ENCODE measurements around the gene LENG9.
"Not testable (repeated sequence)": the region's sequence is repeated elsewhere in the genome, so short reads cannot be mapped to it uniquely, and the experiment has no call there.

LENG9 gene

DNA sequence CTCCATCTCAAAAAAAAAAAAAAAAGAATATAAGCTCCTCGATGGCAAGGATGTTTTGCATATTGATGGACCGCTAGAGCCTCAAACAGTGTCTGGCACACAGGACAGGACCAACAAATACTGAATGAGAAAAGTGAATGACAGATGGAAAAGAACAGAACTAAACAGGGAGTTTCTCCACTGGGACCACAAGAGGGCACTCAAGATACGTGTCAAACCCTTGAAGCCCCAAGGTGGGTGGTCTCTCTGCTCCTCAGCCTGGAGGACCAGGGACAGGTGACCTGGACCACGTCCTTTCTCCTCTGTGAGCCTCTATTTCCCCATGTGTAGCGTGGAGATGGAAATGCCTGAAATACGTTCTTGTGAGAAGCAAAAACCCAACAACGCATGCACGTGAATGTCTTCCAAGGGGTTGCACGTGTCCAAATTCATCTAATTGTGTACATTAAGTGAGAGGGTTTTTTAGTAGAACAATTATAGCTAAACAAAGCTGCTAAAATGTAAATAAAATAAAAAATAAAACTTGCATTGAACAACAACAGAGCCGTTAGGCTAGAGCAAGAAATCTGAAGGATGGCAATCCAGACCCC is 15.2 kb upstream of the LENG9 start:
- DNase-seq (ENCODE audit: low spot score): peak; percentile 35

DNA sequence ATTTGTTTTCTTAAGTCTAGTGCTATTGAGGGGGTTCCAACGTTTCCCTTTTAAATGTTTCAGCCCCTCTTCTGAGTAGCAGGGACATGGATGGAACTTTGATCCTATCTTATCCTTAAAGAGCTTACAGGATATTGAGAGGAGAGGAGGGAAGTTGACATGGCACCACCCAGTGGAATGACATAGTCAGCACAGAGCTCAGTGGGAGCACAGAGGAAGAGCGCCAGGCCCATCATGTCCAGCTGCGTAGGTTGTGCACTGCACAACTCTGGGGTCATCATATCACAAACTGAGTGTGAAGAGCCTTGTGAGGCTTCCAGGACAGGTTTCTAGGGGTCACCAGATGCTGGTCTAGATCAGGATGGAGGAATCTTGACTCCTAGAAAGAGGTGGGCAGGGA is 14.1 kb upstream of the LENG9 start:
- no peak for DNase-seq (ENCODE audit: low spot score)

DNA sequence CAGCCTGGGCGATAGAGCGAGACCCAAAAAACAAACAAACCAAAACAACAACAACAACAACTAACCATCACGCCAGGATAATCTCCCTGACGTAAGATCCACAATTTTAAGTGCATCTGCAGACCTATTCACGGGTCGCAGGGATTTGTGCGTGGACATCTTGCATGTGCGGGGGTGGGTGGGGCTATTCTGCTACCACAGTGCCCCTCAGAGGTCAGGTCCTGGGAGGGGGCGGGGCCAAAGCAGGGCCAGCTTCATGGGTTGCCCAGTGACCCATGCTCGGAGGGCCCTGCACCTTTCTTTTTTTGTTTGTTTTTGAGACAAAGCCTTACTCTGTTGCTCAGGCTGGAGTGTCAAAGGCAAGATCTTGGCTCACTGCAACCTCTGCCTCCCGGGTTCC is 12.1 kb upstream of the LENG9 start:
- DNase-seq (ENCODE audit: low spot score): no peak

GRCh38 chr19:54473892-54474372 is 10.4 kb upstream of the LENG9 start:
- no peak for DNase-seq (ENCODE audit: low spot score)

- no peak for DNase-seq (ENCODE audit: low spot score)
Observed at GRCh38 chr19:54473071-54473891, 9.7 kb upstream of the LENG9 start, which contains the start of gene CDC42EP5. Gene CDC42EP5 (minus strand): TSS chr19:54473296. CDS start chr19:54465547, 7,749 bp downstream.

DNA sequence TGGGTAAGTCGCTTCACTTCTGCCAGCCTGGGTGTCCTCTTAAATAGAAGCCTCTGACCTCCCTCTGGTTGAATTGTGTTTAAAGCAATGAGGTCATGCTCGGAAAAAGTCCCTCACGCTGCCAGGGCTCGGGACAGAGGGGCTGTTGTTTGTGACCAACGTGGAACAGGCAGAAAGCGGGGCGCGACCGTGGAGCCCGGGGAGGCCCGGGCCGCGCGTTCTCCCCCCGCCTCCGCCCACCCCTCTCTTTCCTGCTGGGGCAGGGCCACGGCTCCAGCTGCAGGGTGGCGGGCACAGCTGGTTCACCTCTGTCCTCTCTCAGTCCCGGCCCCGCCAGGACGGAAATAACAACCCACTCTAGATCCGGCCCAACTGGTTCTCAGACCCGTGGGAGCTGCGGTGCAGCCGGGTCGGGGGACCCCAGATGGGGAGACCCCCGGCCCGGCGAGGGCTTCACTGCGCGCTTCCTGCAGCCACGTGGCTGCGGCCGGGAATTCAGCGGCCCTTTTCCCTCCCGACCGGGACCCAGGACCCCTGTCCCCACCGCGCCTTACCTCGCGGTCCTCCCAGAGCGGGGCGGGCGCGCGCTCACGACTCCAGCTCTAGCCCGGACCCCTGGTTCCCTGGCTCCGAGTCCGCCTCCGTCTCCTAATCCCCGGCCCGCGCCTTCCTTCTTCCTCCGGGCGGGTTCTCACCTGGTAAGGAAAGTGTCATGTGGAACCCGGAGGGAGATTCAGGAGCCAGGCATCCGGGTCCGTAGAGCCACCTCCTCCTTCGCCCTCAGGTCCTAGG is 7.6 kb upstream of the LENG9 start:
- no peak for DNase-seq (ENCODE audit: low spot score)

- no peak for DNase-seq (ENCODE audit: low spot score)
Observed at GRCh38 chr19:54470276-54470887, 6.8 kb upstream of the LENG9 start.

GRCh38 chr19:54469496-54469934 is 5.9 kb upstream of the LENG9 start:
- no peak for DNase-seq (ENCODE audit: low spot score)

DNA sequence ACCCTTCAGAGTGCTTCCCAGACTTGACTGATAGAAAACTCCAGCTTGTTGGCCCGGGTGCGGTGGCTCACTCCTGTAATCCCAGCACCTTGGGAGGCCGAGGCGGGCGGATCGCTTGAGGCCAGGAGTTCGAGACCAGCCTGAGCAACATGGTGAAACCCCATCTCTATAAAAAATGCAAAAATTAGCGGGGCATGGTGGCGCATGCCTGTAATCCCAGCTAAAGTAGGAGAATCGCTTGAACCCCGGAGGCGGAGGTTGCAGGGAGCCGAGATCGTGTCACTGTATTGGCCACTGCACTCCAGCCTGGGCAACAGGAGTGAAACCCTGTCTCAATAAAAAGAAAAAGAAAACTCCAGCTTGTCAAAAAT is 2.5 kb upstream of the LENG9 start:
- DNase-seq (ENCODE audit: low spot score): not testable (repeated sequence)

DNA sequence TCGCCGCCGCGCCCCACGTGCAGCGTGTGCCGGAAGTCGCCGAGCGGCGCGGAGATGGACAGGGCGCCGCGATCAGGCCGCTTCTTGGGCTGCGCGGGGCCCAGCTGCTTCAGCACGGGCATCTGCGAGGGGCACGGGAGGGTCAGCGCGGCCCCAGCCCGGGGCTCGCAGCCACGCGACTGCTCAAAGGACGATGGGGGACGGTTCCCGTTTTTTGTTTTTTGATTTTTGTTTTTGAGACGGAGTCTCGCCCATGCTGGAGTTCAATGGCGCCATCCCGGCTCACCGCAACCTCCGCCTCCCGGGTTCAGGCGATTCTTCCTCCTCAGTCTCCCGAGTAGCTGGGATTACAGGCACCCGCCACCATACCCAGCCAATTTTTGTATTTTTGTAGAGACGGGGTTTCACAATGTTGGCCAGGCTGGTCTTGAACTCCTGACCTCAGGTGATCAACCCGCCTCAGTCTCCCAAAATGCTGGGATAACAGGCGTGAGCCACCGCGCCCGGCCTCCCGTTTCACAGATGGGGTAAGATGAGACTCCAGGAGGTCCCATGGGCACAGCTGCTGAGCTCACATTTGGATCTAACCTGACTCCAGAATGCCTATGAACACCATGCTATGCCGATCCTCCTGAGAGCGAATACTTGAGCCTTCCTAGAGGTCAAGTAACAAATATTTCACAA is 2.0 kb upstream of the LENG9 start:
- no peak for DNase-seq (ENCODE audit: low spot score)

DNA sequence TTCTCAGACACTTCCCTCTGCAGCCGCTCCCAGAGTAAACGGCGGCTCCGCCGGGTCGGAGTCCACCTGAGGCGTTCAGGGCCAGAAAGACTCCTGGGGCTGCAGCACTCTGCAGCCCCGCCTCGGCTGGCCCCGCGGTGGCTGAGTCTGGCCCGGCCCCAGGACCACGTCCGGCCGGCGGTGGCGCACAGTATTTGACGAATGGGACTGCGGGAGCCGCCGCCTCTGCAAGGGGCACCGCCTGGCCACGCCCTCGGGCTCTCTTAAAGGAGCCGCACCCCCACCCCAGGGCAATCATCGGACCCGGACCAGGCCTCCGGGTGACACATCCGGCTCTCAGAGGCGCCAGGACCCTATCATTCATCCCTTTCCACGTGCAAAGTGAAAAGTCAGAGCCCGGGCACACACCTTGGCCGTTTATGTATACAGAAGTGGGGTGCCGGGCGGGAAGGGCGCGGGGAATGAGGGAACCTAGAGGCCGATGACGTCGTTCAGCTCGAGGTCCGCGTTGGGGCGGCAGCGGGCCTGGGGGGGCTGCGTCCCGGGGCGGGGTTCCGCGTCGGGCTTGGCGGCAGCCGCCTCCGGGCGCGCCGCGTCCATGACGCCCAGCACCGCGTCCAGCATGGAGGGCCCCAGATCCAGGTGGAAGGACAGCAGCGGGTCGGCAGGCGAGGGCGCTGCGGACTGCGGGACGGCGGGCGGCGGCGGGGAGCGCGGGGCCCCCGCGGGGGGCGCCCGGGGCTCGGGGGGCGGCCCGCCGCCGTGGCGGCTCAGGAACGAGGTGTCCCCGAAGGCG is 1.2 kb upstream of the LENG9 start:
- DNase-seq (ENCODE audit: low spot score): peak; percentile 75

DNA sequence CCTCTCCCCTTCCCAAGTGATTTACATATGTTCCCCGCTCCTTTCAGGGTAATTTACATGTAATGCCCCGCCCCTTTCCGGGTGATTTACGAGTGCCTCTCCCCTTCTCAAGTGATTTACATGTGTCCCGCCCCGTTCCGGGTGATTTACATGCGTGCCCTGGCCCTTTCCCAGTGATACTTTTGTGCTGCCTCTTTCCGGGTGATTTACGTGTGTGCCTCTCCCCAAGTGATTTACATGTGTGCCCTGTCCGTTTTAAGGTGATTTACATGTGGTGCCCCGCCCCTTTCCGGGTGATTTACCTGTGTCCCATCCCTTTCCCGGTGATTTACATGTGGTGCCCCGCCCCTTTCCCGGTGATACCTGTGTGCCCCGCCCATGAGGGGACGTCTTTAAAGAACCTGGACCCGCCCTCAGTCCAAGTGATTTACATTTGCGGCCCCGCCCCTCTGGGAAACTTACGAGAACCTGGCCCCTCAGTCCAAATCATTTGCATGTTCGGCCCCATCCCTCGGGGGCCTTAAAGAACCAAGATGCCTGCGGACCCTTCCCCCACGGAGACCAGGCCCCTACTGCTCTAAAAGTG is 559 bp upstream of the LENG9 start:
- peak; percentile 89 for DNase-seq (ENCODE audit: low spot score)

- DNase-seq (ENCODE audit: low spot score): no peak
Observed at GRCh38 chr19:54462655-54463530, 685 bp downstream of the LENG9 start.

- DNase-seq (ENCODE audit: low spot score): no peak
Observed at GRCh38 chr19:54462047-54462654, 1.4 kb downstream of the LENG9 start.

DNA sequence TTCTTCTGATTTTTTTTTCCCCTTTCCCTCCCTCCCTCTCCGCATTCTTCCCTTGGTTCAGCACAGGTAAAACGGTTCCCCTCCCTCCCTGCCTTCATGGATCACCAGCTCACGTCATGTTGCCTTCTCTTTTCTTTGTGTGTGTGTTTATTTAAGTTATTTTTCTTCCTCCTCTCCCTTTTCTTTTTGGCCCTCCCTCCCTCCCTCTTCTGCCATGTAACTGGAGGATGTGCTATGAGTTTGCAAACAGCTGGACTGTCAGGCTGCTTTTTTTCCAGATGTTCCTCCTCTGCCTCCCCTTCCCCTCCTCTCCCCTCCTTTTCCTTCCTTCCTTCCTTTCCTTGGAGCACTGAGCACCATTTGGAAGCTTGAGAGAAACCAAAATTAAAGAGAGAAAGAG is 2.0 kb downstream of the LENG9 start:
- no peak for DNase-seq (ENCODE audit: low spot score)

- no peak for DNase-seq (ENCODE audit: low spot score)
Observed at GRCh38 chr19:54461210-54461609, 2.4 kb downstream of the LENG9 start.

- no peak for DNase-seq (ENCODE audit: low spot score)
Observed at GRCh38 chr19:54460230-54461005, 3.2 kb downstream of the LENG9 start.

All from hematopoietic multipotent progenitor cell treated with erythropoietin and hydrocortisone succinate and interleukin-3 and kit ligand, for 17 days (in vitro differentiated cells).